Activated CD4-positive, alpha-beta T cell treated with anti-CD3 and anti-CD28 coated beads, Interleukin-2, amount 10 ng/mL, durations not matched to agents 24 days and 14 days (primary cell): ENCODE data around the gene TCF3. TPM values are rescaled to one million over a fixed set of nuclear protein-coding genes. Genes with fewer than 3 reads are reported as not detected.

Source experiments
- DNase-seq: peaks from one replicate; pipeline ENCODE4 v3.0.0; 2022
- H3K27ac Mint-ChIP-seq: one replicate; pipeline ENCODE4 v1.8.0; 2022; ENCODE audit warnings: mild to moderate bottlenecking, mixed read lengths
- H3K27me3 Mint-ChIP-seq: one replicate; pipeline ENCODE4 v1.8.0; 2022; ENCODE audit warnings: mixed read lengths
- H3K36me3 Mint-ChIP-seq: one replicate; pipeline ENCODE4 v1.8.0; 2022; ENCODE audit warnings: low read depth, mild to moderate bottlenecking, mixed read lengths
- H3K4me1 Mint-ChIP-seq: one replicate; pipeline ENCODE4 v1.8.0; 2021; ENCODE audit warnings: mixed read lengths
- H3K4me3 Mint-ChIP-seq: one replicate; pipeline ENCODE4 v1.8.0; 2022; ENCODE audit warnings: mild to moderate bottlenecking, moderate library complexity, mixed read lengths
- H3K9me3 Mint-ChIP-seq: one replicate; pipeline ENCODE4 v1.8.0; 2021; ENCODE audit warnings: mixed read lengths
- intact Hi-C: fragments of 100-400 bp; cut with micrococcal nuclease; formaldehyde crosslinking; loops from one replicate; pipeline ENCODE4 v1.15.1; 2023
- total RNA-seq: library from RNA; stranded (reverse); gene quantifications from 2 replicates; pipeline ENCODE4 v1.2.3, GENCODE V29; 2022

Gene TCF3
- total RNA-seq, 1 donor from 2014 or later = 154 TPM

DNA sequence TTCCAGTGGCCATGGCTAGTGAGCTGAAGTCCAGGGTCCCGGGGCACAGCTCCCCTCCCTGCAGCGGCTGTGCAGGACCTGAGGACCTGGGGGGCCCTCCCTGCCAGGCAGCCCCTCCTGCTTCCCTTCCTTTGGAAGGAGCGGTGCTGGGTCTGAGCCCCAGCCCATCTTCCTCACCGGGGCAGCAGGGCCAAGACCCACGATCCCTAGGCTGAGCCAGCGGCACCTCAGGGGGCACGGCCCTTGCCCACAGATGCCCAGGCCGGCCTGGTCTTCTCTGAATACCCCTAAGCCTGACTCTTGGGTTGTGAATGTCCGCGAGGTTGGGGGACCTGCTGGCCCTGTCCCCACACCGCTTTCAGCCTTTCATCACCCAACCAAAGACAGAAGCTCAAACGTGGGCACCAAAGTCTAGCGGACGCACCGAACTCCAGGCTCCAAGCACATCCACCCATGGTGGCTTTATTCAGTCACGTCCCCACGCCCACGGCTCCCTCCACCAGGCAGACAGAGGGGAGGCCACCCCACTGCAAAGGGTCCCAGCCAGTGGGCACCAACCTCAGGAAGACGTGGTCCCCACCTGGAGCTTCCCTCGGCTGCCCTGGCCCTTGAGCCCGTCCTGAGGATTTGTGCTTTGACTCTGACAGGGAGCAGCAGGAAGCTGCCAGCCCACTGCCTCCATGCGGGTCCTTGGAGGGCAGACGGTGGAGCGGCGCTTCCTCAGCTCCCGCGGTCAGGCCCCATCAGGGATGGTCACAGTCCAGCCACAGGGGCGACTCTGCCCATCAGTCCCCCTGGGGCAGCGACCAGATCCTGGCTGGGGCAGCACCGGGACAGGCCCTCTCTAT is 75.9 kb downstream of the TCF3 start:
- H3K27me3 Mint-ChIP-seq = no peaks in the 10 kb centered on the region
- no peak overlapping the region for H3K27ac Mint-ChIP-seq
- H3K4me3 Mint-ChIP-seq = no peak overlapping the region

GRCh38 chr19:1575323-1576241 is 76.8 kb downstream of the TCF3 start:
- peak; percentile 56 for DNase-seq
- Mint-ChIP-seq H3K4me1 (no peaks in the 10 kb centered on the region), H3K9me3 (no peaks in the 10 kb centered on the region), H3K4me3 (no peak overlapping the region), H3K27me3 (peaks cover 1% of the 10 kb centered on the region), H3K36me3 (peaks cover 15% of the 10 kb centered on the region), H3K27ac (no peak overlapping the region)
- intact Hi-C loops = no loop called here

More for the DNA sequence above, 75.9 kb downstream of the TCF3 start:
- peaks cover 20% of the 10 kb centered on the region for H3K36me3 Mint-ChIP-seq
- H3K4me1 Mint-ChIP-seq = no peaks in the 10 kb centered on the region
- DNase-seq = no peak
- intact Hi-C loops = no loop called here
- H3K9me3 Mint-ChIP-seq = no peaks in the 10 kb centered on the region

DNA sequence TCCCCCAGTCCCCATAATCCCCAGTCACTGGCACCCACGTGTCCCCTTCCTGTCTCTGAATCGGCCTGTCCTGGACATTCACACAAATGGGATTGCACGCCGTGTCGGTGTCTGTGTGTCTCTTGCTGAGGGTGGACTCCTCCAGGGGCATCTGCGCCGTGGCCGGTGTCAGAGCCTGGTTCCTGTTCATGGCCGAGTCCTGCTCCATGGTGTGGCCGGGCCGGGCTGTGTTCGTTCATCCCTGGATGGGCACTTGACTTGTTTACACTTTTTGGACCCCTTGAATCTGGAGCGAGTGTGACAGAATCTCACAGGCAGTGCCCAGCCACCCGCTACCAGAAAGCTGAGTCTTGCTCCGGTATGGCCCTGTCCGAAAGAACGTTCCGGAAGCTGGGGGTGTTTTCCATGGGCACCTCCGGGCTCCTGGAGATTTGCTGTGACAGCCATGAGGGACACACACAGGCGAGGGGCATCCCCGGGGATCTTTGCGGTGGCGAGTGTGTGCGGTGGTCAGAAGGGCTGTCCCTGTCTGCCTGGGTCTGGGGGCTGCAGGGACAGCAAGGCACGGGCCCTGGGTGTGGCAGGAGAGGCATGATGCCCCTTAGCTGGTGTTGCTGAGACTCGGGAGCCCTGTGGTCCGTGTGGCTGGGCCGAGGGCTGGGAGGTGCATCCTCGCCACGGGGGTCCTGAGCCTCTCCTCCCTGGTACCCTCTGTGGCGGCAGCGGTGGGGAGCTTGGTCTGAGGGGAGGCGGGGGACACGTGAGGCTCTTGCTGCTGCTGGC is 77.9 kb downstream of the TCF3 start:
- Mint-ChIP-seq H3K27ac (no peak overlapping the region), H3K9me3 (no peaks in the 10 kb centered on the region), H3K36me3 (peaks cover 13% of the 10 kb centered on the region), H3K27me3 (peaks cover 11% of the 10 kb centered on the region), H3K4me3 (no peak overlapping the region), H3K4me1 (peaks cover 5% of the 10 kb centered on the region)
- intact Hi-C loops = no loop called here
- DNase-seq = no peak

- intact Hi-C loops = no loop called here
- H3K4me3 Mint-ChIP-seq = no peak overlapping the region
- no peak overlapping the region for H3K27ac Mint-ChIP-seq
- DNase-seq = no peak
- H3K36me3 Mint-ChIP-seq = peaks cover 6% of the 10 kb centered on the region
- H3K27me3 Mint-ChIP-seq = peaks cover 13% of the 10 kb centered on the region
- peaks cover 5% of the 10 kb centered on the region for H3K4me1 Mint-ChIP-seq
- no peaks in the 10 kb centered on the region for H3K9me3 Mint-ChIP-seq
These were observed 79.6 kb downstream of the TCF3 start for GRCh38 chr19:1572795-1573194.

GRCh38 chr19:1571358-1571757 is 81.1 kb downstream of the TCF3 start:
- H3K4me1 Mint-ChIP-seq = peaks cover 5% of the 10 kb centered on the region
- DNase-seq = no peak
- intact Hi-C loops = no loop called here
- peaks cover 6% of the 10 kb centered on the region for H3K36me3 Mint-ChIP-seq
- no peak overlapping the region for H3K27ac Mint-ChIP-seq
- peaks cover 13% of the 10 kb centered on the region for H3K27me3 Mint-ChIP-seq
- no peak overlapping the region for H3K4me3 Mint-ChIP-seq
- H3K9me3 Mint-ChIP-seq = no peaks in the 10 kb centered on the region

DNA sequence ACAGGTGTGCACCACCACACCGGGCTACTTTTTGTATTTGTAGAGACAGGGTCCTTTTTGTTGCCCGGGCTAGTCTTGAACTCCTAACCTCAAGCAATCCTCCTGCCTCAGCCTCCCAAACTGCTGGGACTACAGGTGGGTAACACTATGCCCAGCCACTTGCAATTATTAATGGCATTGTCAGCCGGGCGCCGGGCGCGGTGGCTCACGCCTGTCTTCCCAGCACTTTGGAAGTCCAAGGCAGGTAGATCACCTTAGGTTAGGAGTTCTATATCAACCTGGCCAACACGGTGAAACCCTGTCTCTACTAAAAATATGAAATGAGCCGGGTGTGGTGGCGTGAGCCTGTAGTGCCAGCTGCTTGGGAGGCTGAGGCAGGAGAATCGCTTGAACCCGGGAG is 81.6 kb downstream of the TCF3 start:
- intact Hi-C loops = no loop called here
- peaks cover 13% of the 10 kb centered on the region for H3K27me3 Mint-ChIP-seq
- no peak for DNase-seq
- peaks cover 5% of the 10 kb centered on the region for H3K36me3 Mint-ChIP-seq
- peaks cover 5% of the 10 kb centered on the region for H3K4me1 Mint-ChIP-seq
- peak overlapping the region; percentile 48 for H3K27ac Mint-ChIP-seq
- no peak overlapping the region for H3K4me3 Mint-ChIP-seq
- no peaks in the 10 kb centered on the region for H3K9me3 Mint-ChIP-seq

DNA sequence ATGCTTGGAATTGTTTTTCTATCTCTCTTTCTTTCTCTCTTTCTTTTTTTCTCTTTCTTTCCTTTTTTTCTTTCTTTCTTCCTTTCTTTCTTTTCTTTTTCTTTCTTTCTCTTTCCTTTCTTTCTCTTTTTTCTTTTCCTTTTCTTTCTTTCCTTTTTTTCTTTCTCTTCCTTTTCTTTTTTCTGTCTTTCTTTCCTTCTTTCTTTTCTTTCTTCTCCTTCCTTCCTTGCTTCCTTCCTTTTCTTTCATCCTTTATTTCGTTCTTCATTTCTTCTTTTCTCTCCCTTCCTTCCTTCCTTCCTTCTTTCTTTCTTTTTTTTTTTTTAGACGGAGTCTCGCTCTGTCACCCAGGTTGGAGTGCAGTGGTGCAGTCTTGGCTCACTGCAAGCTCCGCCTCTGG is 82.4 kb downstream of the TCF3 start:
- no peak for DNase-seq
- Mint-ChIP-seq H3K27me3 (peaks cover 15% of the 10 kb centered on the region), H3K4me3 (peak overlapping the region; percentile 23), H3K9me3 (no peaks in the 10 kb centered on the region), H3K36me3 (peaks cover 2% of the 10 kb centered on the region), H3K27ac (peak overlapping the region; percentile 75), H3K4me1 (peaks cover 5% of the 10 kb centered on the region)
- intact Hi-C loops = no loop called here

- Mint-ChIP-seq H3K9me3 (no peaks in the 10 kb centered on the region), H3K27me3 (peaks cover 15% of the 10 kb centered on the region), H3K36me3 (peaks cover 2% of the 10 kb centered on the region), H3K4me1 (peaks cover 5% of the 10 kb centered on the region), H3K27ac (peak within 1 kb of the TSS; percentile 71), H3K4me3 (peak within 1 kb of the TSS; percentile 55)
- peak; percentile 93 for DNase-seq
- intact Hi-C loops = no loop called here
These were observed 83.9 kb downstream of the TCF3 start, which contains the start of gene MEX3D for GRCh38 chr19:1568320-1569019. MEX3D (minus strand) TSS chr19:1568325; CDS start chr19:1568058, 267 bp downstream.

DNA sequence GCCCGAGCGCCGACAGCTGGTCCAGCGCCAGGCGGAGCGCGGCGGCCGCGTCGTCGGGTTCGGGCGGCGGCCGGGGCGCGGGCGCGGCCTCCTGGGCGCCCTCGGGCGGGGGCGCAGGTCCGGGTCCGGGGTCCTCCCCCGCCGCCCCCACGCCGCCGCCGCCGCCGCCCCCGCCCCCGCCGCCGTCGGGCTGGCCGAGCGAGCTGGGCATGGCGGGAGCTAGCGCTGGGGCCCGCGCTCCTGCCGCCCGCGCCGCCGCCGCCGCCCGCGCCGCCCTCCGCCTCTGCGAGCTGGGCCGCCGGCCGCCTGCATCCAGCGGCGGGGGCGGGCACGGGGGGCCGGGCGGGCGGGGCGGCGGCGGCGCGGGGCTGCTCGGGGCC is 84.6 kb downstream of the TCF3 start:
- H3K36me3 Mint-ChIP-seq = peaks cover 2% of the 10 kb centered on the region
- H3K9me3 Mint-ChIP-seq = no peaks in the 10 kb centered on the region
- H3K27me3 Mint-ChIP-seq = peaks cover 15% of the 10 kb centered on the region
- no peak overlapping the region for H3K4me3 Mint-ChIP-seq
- peaks cover 5% of the 10 kb centered on the region for H3K4me1 Mint-ChIP-seq
- DNase-seq = no peak
- no peak overlapping the region for H3K27ac Mint-ChIP-seq
- intact Hi-C loops = no loop called here

DNA sequence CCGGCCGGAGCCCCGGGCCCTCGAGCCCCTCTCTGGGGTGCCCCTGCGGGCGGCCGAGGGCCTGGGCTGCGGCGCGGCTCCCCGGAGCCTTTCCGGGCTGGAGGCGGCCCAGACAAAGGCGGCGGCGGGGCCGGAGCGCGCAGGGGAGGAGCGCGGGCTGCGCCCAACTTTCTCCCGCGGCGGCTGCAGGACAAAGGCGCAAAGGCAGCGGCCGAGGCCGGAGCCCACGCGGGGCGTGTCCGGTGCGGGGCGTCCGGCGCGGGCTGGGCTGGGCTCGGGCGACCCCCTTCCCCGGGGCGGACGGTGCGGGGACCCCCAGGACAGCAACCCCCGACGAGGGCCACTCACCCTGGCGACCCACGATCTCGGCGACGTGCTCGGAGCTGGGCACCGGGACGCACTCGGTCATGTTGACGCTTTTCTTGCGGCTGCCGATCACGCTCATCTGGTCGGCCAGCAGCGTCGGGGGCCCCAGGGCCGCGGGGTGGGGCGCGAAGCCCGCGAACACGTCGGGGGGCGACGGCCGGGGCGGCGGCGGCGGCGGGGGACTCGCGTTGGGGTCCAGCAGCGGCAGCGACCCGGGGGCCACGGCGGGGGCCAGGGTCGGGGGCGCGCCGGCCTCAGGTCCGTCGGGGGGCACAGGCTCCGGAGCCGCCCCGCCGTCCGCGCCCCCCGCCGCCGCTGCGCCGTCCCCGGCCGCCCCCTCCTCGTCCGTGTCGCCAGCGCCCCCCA is 85.1 kb downstream of the TCF3 start:
- no peaks in the 10 kb centered on the region for H3K9me3 Mint-ChIP-seq
- no peak overlapping the region for H3K27ac Mint-ChIP-seq
- H3K4me3 Mint-ChIP-seq = peak overlapping the region; percentile 48
- peaks cover 2% of the 10 kb centered on the region for H3K36me3 Mint-ChIP-seq
- peaks cover 15% of the 10 kb centered on the region for H3K27me3 Mint-ChIP-seq
- intact Hi-C loops = no loop called here
- peak; percentile 68 for DNase-seq
- peaks cover 5% of the 10 kb centered on the region for H3K4me1 Mint-ChIP-seq

DNA sequence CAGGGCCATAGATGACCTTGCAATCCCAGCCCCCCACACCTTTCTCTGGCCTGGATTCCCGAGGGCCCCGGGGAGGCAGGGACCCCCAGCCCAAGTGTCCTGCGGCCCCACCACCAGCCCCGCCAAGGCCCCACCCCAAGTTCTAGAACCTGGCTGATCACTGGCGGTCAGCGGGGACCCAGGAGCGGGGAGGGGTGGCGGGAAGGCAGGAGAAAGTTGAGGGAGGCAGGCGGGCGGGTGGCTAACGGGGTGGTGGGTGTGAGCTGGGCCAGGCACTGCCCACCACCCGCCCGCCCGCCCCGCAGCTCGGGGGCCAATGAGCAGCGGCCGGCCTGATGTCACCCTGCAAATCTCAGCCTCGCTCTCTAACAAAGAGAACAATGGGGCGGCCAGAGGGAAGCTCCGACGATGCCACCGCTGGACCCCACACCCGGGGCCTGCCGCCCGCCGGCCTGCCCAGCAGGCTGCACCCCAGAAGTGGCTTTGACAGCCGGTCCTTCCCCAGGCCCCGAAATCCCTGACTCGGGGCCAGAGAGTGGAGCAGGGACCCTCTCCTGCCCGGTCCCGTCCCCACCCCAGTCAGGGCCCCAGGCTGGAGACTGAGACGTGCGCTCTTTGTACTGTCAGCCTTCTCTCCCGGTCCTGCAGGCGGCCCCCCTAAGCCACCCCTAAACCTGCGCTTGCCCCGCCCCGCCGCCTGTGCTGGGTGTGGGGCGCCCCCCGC is 85.9 kb downstream of the TCF3 start:
- H3K27ac Mint-ChIP-seq = no peak overlapping the region
- peaks cover 2% of the 10 kb centered on the region for H3K36me3 Mint-ChIP-seq
- no peak overlapping the region for H3K4me3 Mint-ChIP-seq
- H3K4me1 Mint-ChIP-seq = peaks cover 5% of the 10 kb centered on the region
- intact Hi-C loops = no loop called here
- H3K9me3 Mint-ChIP-seq = no peaks in the 10 kb centered on the region
- no peak for DNase-seq
- peaks cover 15% of the 10 kb centered on the region for H3K27me3 Mint-ChIP-seq

DNA sequence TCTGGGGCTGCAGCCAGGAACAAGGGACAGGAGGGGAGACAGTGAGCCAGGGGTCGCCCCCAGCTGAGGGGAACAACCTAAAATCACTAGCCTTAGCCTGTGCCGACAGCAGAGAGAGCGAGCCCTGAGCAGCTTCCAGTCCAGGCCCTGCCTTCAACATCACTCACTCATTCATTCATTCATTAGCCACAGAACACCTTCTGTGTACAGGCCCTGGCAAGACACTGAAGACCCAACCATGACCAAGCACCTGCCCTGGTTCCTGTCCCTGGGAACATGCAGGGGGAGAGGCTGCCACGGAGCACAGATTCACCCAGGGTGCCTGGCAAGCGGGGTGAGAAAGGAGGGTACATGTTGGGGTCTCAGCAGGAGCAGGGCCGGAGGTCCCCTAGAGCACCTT is 89.2 kb downstream of the TCF3 start:
- H3K4me3 Mint-ChIP-seq = no peak overlapping the region
- H3K27me3 Mint-ChIP-seq = peaks cover 2% of the 10 kb centered on the region
- no peak for DNase-seq
- intact Hi-C loops = no loop called here
- H3K36me3 Mint-ChIP-seq = no peaks in the 10 kb centered on the region
- no peaks in the 10 kb centered on the region for H3K4me1 Mint-ChIP-seq
- H3K9me3 Mint-ChIP-seq = no peaks in the 10 kb centered on the region
- H3K27ac Mint-ChIP-seq = no peak overlapping the region
